WTC11 (cell line): ENCODE results near the gene KDELR1. TPM values are rescaled to one million over a fixed set of nuclear protein-coding genes. Genes with fewer than 3 reads are reported as not detected.

Experiments
- ARID4B ChIP-seq: sonication (generic); formaldehyde crosslinking; IDR thresholded peaks from 2 replicates; pipeline ENCODE4 v1.8.0; 2023; ENCODE audit warnings: missing genetic modification reagents, mild to moderate bottlenecking, borderline replicate concordance
- ATF3 ChIP-seq: sonication (generic); formaldehyde crosslinking; conservative IDR thresholded peaks from 2 replicates; pipeline ENCODE4 v1.8.1; 2022; ENCODE audit warnings: mild to moderate bottlenecking, missing genetic modification reagents
- CBFB ChIP-seq: sonication (generic); formaldehyde crosslinking; IDR thresholded peaks from 2 replicates; pipeline ENCODE4 v1.8.1; 2022; ENCODE audit warnings: mild to moderate bottlenecking, low read depth, missing genetic modification reagents
- CREB1 ChIP-seq: sonication (generic); formaldehyde crosslinking; IDR thresholded peaks from 2 replicates; pipeline ENCODE4 v1.8.0; 2023; ENCODE audit warnings: mild to moderate bottlenecking, missing genetic modification reagents
- ELF4 ChIP-seq: sonication (generic); formaldehyde crosslinking; IDR thresholded peaks from 2 replicates; pipeline ENCODE4 v1.8.1; 2022; ENCODE audit warnings: low read depth, mild to moderate bottlenecking, moderate library complexity, missing genetic modification reagents
- FOXP4 ChIP-seq: sonication (generic); formaldehyde crosslinking; IDR thresholded peaks from 2 replicates; pipeline ENCODE4 v1.8.0; 2022; ENCODE audit warnings: mild to moderate bottlenecking, missing genetic modification reagents
- GTF2I ChIP-seq: fragments of 250-450 bp; sonication (Bioruptor Pico); conservative IDR thresholded peaks from 2 replicates; pipeline ENCODE4 v1.4.0; 2021; ENCODE audit warnings: mild to moderate bottlenecking
- JUN ChIP-seq: sonication (generic); formaldehyde crosslinking; IDR thresholded peaks from 2 replicates; pipeline ENCODE4 v1.8.0; 2023; ENCODE audit warnings: mild to moderate bottlenecking, missing genetic modification reagents
- MXD4 ChIP-seq: fragments of 250-450 bp; sonication (Bioruptor Pico); IDR thresholded peaks from 2 replicates; pipeline ENCODE4 v1.8.0; 2021; ENCODE audit warnings: mild to moderate bottlenecking, moderate library complexity, borderline replicate concordance
- NR3C1 ChIP-seq: sonication (generic); formaldehyde crosslinking; conservative IDR thresholded peaks from 2 replicates; pipeline ENCODE4 v1.8.1; 2023; ENCODE audit warnings: low read depth, mild to moderate bottlenecking, missing genetic modification reagents
- RORB ChIP-seq: fragments of 250-450 bp; sonication (Bioruptor Pico); IDR thresholded peaks from 2 replicates; pipeline ENCODE4 v1.9.0; 2021; ENCODE audit warnings: mild to moderate bottlenecking
- SOX15 ChIP-seq: fragments of 250-450 bp; sonication (Bioruptor Pico); IDR thresholded peaks from 2 replicates; pipeline ENCODE4 v1.9.0; 2021; ENCODE audit warnings: mild to moderate bottlenecking
- ZNF138 ChIP-seq: sonication (generic); formaldehyde crosslinking; conservative IDR thresholded peaks from 2 replicates; pipeline ENCODE4 v1.8.1; 2022; ENCODE audit warnings: mild to moderate bottlenecking, moderate library complexity, missing genetic modification reagents
- ZNF219 ChIP-seq: sonication (generic); formaldehyde crosslinking; IDR thresholded peaks from 2 replicates; pipeline ENCODE4 v1.8.0; 2023; ENCODE audit warnings: missing genetic modification reagents, mild to moderate bottlenecking, borderline replicate concordance
- ZNF263 ChIP-seq: sonication (generic); formaldehyde crosslinking; IDR thresholded peaks from 2 replicates; pipeline ENCODE4 v1.8.1; 2022; ENCODE audit warnings: low read depth, mild to moderate bottlenecking, moderate library complexity, missing genetic modification reagents
- ZNF396 ChIP-seq: fragments of 250-450 bp; sonication (Bioruptor Pico); IDR thresholded peaks from 2 replicates; pipeline ENCODE4 v1.8.0; 2021; ENCODE audit warnings: mild to moderate bottlenecking, moderate library complexity, borderline replicate concordance
- ZNF532 ChIP-seq: fragments of 250-450 bp; sonication (Bioruptor Pico); IDR thresholded peaks from 2 replicates; pipeline ENCODE4 v1.9.0; 2021; ENCODE audit warnings: mild to moderate bottlenecking, borderline replicate concordance
- ZNF671 ChIP-seq: fragments of 250-450 bp; sonication (Bioruptor Pico); IDR thresholded peaks from 2 replicates; pipeline ENCODE4 v1.8.0; 2021; ENCODE audit warnings: mild to moderate bottlenecking
- total RNA-seq: library from RNA; stranded (reverse); gene quantifications from 3 replicates; pipeline ENCODE4 v1.2.3, GENCODE V29; 2021
- TF ChIP-seq, protein P1 (sequence below): fragments of 250-450 bp; sonication (Bioruptor Pico); IDR thresholded peaks from 2 replicates; pipeline ENCODE4 v1.9.0; 2021; ENCODE audit warnings: mild to moderate bottlenecking
- TF ChIP-seq, protein P2 (sequence below): fragments of 250-450 bp; sonication (Bioruptor Pico); IDR thresholded peaks from 2 replicates; pipeline ENCODE4 v1.8.0; 2021; ENCODE audit warnings: mild to moderate bottlenecking
- TF ChIP-seq, protein P3 (sequence below): sonication (generic); formaldehyde crosslinking; IDR thresholded peaks from 2 replicates; pipeline ENCODE4 v1.8.1; 2023; ENCODE audit warnings: mild to moderate bottlenecking, missing genetic modification reagents
- TF ChIP-seq, protein P4 (sequence below): sonication (generic); formaldehyde crosslinking; IDR thresholded peaks from 2 replicates; pipeline ENCODE4 v1.8.1; 2023; ENCODE audit warnings: mild to moderate bottlenecking, missing genetic modification reagents

KDELR1 gene
- total RNA-seq, 1 experiment from 2014 or later = 207 TPM

DNA sequence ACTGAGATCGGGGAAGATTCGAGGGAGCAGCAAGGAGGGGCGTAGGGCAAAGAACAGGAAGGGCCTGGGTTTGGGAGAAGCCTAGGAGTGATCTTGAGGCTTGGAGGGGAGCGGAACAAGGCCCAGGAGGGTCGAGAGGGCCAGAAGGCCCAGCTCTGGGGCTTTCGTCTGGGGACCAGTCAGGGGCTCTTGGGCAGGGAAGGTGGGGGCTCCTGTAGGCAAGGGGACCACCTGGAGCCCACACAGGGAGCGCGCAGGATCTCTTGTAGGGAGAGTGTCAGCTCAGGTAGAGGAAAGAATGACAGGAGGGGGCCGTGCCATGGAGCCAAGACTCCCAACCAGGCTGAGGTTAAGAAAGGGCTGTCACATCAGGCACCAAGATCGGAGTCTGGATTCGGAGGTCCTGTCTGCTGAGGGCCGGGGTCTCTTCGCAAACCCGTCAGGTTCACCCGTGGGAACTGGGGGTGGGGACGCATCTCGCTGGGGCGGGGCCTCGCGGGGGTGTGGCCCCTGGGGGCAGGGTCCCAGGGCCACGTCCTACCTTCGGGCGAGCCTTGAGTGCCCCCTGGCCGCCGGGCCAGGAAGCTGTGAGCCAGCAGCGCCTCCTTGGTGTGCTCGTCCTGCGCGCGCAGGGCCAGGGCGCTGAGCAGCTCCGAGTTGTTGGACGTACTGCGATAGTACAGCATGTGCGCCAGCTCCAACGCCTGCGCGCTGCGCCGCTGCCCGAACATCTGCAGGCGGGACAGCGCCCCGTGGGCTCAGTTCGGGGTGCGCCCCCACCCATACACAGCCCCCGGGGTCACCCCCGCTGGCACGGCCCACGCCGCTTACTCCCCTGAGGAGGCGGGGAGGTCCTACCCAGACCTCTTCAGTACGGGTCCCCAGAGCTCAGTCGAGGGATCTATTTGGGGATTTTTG, 57.6 kb downstream of the KDELR1 start (continued):
- TF ChIP-seq FOXP4 (CRISPR knock-in tag) (no peak), GTF2I (no peak), ARID4B (peak; percentile 53; the same call in 1 of the 2 replicates), ZNF219 (CRISPR knock-in tag) (no peak), ZNF532 (CRISPR knock-in tag) (no peak), ZNF263 (CRISPR knock-in tag) (no peak), RORB (no peak), MXD4 (CRISPR knock-in tag) (no peak), ZNF671 (no peak), CREB1 (CRISPR knock-in tag) (no peak), ATF3 (CRISPR knock-in tag) (no peak), CBFB (no peak), ELF4 (CRISPR knock-in tag) (no peak), ZNF138 (no peak), SOX15 (CRISPR knock-in tag) (no peak), ZNF396 (CRISPR knock-in tag) (no peak), NR3C1 (CRISPR knock-in tag) (no peak), JUN (CRISPR knock-in tag) (no peak)
- TF ChIP-seq, protein P1, sequence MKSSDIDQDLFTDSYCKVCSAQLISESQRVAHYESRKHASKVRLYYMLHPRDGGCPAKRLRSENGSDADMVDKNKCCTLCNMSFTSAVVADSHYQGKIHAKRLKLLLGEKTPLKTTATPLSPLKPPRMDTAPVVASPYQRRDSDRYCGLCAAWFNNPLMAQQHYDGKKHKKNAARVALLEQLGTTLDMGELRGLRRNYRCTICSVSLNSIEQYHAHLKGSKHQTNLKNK (CRISPR knock-in tag) = no peak
- TF ChIP-seq, protein P2, sequence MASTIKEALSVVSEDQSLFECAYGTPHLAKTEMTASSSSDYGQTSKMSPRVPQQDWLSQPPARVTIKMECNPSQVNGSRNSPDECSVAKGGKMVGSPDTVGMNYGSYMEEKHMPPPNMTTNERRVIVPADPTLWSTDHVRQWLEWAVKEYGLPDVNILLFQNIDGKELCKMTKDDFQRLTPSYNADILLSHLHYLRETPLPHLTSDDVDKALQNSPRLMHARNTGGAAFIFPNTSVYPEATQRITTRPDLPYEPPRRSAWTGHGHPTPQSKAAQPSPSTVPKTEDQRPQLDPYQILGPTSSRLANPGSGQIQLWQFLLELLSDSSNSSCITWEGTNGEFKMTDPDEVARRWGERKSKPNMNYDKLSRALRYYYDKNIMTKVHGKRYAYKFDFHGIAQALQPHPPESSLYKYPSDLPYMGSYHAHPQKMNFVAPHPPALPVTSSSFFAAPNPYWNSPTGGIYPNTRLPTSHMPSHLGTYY = no peak
- TF ChIP-seq, protein P3, sequence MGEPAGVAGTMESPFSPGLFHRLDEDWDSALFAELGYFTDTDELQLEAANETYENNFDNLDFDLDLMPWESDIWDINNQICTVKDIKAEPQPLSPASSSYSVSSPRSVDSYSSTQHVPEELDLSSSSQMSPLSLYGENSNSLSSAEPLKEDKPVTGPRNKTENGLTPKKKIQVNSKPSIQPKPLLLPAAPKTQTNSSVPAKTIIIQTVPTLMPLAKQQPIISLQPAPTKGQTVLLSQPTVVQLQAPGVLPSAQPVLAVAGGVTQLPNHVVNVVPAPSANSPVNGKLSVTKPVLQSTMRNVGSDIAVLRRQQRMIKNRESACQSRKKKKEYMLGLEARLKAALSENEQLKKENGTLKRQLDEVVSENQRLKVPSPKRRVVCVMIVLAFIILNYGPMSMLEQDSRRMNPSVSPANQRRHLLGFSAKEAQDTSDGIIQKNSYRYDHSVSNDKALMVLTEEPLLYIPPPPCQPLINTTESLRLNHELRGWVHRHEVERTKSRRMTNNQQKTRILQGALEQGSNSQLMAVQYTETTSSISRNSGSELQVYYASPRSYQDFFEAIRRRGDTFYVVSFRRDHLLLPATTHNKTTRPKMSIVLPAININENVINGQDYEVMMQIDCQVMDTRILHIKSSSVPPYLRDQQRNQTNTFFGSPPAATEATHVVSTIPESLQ (CRISPR knock-in tag) = no peak
- TF ChIP-seq, protein P4, sequence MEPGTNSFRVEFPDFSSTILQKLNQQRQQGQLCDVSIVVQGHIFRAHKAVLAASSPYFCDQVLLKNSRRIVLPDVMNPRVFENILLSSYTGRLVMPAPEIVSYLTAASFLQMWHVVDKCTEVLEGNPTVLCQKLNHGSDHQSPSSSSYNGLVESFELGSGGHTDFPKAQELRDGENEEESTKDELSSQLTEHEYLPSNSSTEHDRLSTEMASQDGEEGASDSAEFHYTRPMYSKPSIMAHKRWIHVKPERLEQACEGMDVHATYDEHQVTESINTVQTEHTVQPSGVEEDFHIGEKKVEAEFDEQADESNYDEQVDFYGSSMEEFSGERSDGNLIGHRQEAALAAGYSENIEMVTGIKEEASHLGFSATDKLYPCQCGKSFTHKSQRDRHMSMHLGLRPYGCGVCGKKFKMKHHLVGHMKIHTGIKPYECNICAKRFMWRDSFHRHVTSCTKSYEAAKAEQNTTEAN (CRISPR knock-in tag) = no peak
